ENCODE results near the gene ASB18.

GRCh38 chr2:236257575-236257974, 6.6 kb downstream of the ASB18 start:
- TF ChIP-seq, protein P1, sequence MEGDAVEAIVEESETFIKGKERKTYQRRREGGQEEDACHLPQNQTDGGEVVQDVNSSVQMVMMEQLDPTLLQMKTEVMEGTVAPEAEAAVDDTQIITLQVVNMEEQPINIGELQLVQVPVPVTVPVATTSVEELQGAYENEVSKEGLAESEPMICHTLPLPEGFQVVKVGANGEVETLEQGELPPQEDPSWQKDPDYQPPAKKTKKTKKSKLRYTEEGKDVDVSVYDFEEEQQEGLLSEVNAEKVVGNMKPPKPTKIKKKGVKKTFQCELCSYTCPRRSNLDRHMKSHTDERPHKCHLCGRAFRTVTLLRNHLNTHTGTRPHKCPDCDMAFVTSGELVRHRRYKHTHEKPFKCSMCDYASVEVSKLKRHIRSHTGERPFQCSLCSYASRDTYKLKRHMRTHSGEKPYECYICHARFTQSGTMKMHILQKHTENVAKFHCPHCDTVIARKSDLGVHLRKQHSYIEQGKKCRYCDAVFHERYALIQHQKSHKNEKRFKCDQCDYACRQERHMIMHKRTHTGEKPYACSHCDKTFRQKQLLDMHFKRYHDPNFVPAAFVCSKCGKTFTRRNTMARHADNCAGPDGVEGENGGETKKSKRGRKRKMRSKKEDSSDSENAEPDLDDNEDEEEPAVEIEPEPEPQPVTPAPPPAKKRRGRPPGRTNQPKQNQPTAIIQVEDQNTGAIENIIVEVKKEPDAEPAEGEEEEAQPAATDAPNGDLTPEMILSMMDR (IDR thresholded peaks at IDR 0.05; ENCODE audit: low read depth, low read length, missing input control): no peak
- TF ChIP-seq, protein P2, sequence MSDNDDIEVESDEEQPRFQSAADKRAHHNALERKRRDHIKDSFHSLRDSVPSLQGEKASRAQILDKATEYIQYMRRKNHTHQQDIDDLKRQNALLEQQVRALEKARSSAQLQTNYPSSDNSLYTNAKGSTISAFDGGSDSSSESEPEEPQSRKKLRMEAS (IDR thresholded peaks at IDR 0.05): no peak
